Effector memory CD4-positive, alpha-beta T cell (primary cell): ENCODE measurements around the gene NFIA.
"Not testable (repeated sequence)": the region's sequence is repeated elsewhere in the genome, so short reads cannot be mapped to it uniquely, and the experiment has no call there.

Source experiments
- DNase-seq, 3 donors: peaks; one replicate each; pipeline ENCODE4 v3.0.0-alpha.2; 2020
- H3K27ac ChIP-seq: 2 replicates; pipeline ENCODE4 v1.7.0; 2013; ENCODE audit warnings: mild to moderate bottlenecking, low read length, moderate library complexity; ENCODE audit not compliant: insufficient read depth, poor library complexity, severe bottlenecking
- H3K27me3 ChIP-seq: replicated peaks from 2 replicates; pipeline ENCODE4 v1.7.0; 2013; ENCODE audit warnings: mild to moderate bottlenecking, low read length; ENCODE audit not compliant: insufficient read depth, control insufficient read depth, poor library complexity, severe bottlenecking
- H3K36me3 ChIP-seq: 2 replicates; pipeline ENCODE4 v1.7.0; 2013; ENCODE audit warnings: mild to moderate bottlenecking, low read length, moderate library complexity; ENCODE audit not compliant: control insufficient read depth, insufficient read depth
- H3K4me1 ChIP-seq: 2 replicates; pipeline ENCODE4 v1.7.0; 2013; ENCODE audit warnings: low read length, mild to moderate bottlenecking; ENCODE audit not compliant: control insufficient read depth, insufficient read depth, poor library complexity, severe bottlenecking
- H3K4me3 ChIP-seq: 2 replicates; pipeline ENCODE4 v1.7.0; 2013; ENCODE audit warnings: low read length, low read depth, mild to moderate bottlenecking; ENCODE audit not compliant: insufficient read depth, poor library complexity, severe bottlenecking
- H3K9me3 ChIP-seq: 2 replicates; pipeline ENCODE4 v1.7.0; 2013; ENCODE audit warnings: mild to moderate bottlenecking, low read length, moderate library complexity; ENCODE audit not compliant: control insufficient read depth

Gene NFIA

DNA sequence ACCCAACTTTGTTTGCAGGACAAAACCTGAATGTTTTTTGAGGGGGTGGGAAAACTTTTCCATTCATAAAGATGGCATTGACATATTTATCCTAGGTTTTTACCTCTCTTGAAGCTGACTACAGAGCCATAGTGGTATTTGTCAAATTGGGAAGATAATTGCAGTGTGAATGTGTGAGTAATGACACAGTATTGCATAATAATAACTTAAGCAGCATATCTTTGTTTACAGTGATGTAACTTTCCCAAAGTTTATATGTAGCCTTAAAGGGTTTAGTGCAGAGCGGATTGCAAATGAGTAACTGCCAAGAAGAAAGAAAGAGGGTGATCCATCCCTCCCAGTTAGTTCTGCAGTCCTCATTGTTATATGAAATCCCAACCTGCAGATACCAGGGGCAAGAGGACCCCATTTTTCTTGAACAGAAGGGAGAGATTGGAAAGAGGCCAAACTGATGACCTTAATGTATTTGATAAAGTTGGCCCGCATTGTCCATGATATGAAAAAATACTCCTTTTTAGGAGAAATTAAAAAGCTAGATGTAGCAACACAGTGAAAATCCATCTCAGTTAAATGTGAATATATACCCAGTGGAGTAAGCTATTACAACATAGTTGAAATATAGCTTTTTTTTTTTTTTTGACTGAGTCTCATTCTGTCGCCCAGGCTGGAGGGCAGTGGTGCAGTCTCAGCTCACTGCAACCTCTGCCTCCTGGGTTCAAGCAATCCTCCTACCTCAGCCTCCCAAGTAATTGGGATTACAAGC is 23.7 kb upstream of the NFIA start:
- Histone ChIP-seq H3K4me3 (no peak overlapping the region), H3K36me3 (no peaks in the 10 kb centered on the region), H3K27me3 (no peaks in the 10 kb centered on the region), H3K4me1 (peaks cover 6% of the 10 kb centered on the region), H3K9me3 (no peaks in the 10 kb centered on the region), H3K27ac (no peak overlapping the region)
- no peak for DNase-seq

DNA sequence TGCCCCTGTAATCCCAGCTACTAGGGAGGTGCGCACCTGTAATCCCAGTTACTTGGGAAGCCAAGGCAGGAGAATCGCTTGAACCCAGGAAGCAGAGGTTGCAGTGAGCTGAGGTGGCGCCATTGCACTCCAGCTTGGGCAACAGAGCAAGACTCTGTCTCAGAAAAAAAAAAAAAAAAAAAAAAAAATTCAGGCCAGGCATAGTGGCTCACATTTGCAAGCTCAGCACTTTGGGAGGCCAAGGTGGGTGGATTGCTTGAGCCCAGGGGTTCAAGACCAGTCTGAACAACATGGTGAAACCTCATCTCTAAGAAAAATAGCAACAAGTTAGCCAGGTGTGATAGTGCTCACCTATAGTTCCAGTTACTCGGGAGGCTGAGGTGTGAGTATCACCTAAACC is 20.8 kb upstream of the NFIA start:
- not testable (repeated sequence) for H3K9me3 ChIP-seq, H3K27me3 ChIP-seq, H3K27ac ChIP-seq, H3K4me1 ChIP-seq, DNase-seq, H3K36me3 ChIP-seq, H3K4me3 ChIP-seq

DNA sequence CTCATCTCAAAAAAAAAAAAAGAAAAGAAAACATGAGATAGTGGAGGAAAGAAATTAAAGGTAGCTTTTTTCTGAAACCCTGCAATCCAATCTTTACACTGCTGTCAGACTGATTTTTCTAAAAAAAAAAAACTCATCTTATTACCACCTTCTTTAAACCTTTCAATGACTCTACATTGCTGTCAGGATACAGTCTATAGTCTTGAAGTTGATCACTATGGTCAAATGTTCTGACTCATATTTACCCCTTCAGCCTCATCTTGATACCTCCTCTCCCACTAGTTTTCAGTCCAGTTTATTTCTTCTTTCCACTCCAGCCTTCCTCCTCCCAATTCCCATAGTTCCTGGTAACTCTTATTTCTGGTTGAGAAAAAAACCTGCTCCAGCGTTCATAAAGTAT is 17.7 kb upstream of the NFIA start:
- H3K27ac ChIP-seq = no peak overlapping the region
- DNase-seq = no peak
- H3K4me1 ChIP-seq = no peaks in the 10 kb centered on the region
- no peaks in the 10 kb centered on the region for H3K36me3 ChIP-seq
- H3K9me3 ChIP-seq = no peaks in the 10 kb centered on the region
- no peak overlapping the region for H3K4me3 ChIP-seq
- H3K27me3 ChIP-seq = no peaks in the 10 kb centered on the region

DNA sequence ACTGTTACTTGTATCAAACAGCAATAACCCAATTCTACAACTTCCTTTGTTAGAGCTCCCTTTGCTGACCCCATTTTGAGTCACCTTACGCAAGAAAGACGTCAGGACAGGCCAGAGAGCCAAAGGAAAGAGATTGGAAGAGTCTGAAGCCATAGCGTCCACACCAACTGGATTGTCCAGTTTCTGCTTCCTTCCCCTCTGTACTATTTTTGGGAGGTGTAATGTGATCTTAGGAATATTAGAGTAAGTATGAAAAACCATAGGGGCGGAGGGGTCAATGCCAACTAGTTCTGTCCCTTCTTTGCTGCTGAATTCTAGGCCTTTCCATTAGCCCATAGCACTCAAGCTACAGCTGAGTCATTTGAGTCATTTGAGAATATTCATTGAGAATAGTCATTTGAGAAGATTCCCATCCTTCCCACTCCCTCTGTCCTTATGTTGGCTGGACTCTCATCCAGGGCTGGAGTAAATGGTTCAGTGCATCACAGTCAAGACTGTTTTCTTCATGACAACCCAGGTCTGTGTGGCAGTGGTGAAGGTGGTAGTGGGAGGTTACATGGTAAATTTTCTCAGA is 14.8 kb upstream of the NFIA start:
- Histone ChIP-seq H3K4me1 (no peaks in the 10 kb centered on the region), H3K27ac (no peak overlapping the region), H3K36me3 (no peaks in the 10 kb centered on the region), H3K4me3 (no peak overlapping the region), H3K9me3 (no peaks in the 10 kb centered on the region), H3K27me3 (no peaks in the 10 kb centered on the region)
- no peak for DNase-seq

DNA sequence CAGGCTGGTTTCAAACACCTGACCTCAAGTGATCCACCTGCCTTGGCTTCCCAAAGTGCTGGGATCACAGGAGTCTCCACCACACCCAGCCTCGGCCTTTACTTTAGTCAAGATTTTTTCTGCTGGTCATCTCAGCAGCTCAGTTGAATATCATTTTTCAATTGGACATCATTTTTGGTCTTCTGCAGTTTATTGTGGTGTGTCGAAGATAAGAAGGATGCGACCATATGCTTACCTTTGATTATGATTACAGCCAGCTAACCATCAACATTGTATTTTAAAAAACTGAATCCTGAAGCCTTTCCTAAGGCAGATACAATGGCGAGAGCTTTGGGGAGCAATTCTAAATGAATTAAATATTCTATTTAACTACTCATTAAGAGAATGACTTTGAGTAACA is 12.3 kb upstream of the NFIA start:
- H3K9me3 ChIP-seq = no peaks in the 10 kb centered on the region
- H3K4me3 ChIP-seq = no peak overlapping the region
- no peaks in the 10 kb centered on the region for H3K27me3 ChIP-seq
- DNase-seq = no peak
- H3K4me1 ChIP-seq = no peaks in the 10 kb centered on the region
- no peak overlapping the region for H3K27ac ChIP-seq
- no peaks in the 10 kb centered on the region for H3K36me3 ChIP-seq

DNA sequence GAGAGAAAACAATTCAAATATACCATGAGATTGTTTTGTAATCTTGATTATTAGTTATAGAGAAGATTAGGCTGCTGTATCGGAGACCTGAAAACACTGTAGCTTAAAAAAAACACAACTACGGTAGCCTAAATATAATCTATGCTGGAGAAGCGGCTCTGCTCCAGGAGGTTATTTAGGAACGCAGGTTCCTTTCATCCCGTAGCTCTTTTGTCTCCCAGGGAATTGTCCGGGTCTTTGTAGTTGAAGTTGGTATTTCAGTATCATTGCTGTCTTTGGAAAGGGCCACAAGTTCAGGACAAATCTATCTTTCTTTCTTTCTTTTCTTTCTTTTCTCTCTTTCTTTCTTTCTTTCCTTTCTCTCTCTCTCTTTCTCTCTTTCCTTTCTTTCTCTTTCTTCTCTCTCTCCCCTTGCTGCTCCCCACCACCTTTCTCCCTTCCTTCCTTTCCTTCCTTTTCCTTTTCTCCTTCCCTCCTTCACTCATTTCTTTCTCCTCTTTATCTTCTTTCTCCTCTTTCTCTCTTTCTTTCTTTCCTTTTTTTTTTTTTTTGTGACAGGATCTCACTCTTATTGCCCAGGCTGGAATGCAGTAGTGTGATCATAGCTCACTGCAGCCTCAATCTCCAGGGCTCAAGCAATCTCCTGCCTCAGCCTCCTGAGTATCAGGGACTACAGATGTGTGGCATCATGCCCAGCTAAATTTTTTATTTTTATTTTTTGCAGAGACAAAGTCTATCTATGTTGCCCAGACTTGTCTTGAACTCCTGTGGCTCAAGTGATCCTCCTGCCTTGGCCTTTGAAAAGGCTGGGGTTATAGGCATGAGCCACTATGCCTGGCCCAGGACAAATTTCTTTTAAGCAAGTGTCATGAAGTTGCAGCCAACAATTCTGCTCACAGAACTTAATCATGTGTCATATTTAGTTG is 10.9 kb upstream of the NFIA start:
- no peaks in the 10 kb centered on the region for H3K9me3 ChIP-seq

DNA sequence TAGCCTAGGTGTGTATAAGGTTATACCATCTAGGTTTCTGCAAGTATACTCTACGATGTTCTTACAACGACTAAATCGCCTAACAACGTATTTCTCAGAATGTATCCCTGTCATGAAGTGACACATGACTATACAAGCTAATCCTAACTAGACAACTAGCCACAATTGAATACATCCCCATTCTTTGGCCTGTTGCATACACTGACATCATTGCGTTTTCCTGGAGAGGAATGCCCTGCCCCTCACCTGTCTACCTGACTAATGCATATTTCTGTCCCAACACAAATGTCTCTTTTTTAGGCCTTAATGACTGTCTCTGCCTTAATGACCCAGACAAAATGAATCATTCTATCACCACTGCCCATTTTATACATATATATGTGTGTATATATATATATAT is 8.5 kb upstream of the NFIA start:
- Histone ChIP-seq H3K4me1 (peaks cover 12% of the 10 kb centered on the region), H3K4me3 (no peak overlapping the region), H3K27me3 (no peaks in the 10 kb centered on the region), H3K9me3 (no peaks in the 10 kb centered on the region), H3K27ac (no peak overlapping the region), H3K36me3 (no peaks in the 10 kb centered on the region)
- no peak for DNase-seq

More for the DNA sequence above, 10.9 kb upstream of the NFIA start:
- Histone ChIP-seq H3K4me3 (no peak overlapping the region), H3K27me3 (no peaks in the 10 kb centered on the region), H3K27ac (no peak overlapping the region), H3K4me1 (peaks cover 4% of the 10 kb centered on the region), H3K36me3 (no peaks in the 10 kb centered on the region)
- no peak for DNase-seq

DNA sequence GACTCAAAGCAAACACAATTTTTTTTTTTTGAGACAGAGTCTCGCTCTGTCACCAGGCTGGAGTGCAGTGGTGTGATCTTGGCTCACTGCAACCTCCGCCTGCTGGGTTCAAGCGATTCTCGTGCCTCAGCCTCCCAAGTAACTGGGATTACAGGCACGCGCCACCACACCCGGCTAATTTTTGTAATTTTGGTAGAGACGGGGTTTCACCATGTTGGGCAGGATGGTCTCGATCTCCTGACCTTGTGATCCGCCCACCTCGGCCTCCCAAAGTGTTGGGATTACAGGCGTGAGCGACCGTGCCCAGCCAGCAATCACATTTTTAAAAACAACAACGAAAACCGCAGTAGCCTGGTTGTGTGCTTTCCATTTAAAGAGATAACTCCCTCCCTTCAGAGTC is 6.5 kb upstream of the NFIA start:
- Histone ChIP-seq H3K4me1 (peaks cover 22% of the 10 kb centered on the region), H3K27ac (peak overlapping the region; percentile 79)
- H3K27me3 ChIP-seq, H3K9me3 ChIP-seq, H3K36me3 ChIP-seq, H3K4me3 ChIP-seq, DNase-seq: not testable (repeated sequence)

DNA sequence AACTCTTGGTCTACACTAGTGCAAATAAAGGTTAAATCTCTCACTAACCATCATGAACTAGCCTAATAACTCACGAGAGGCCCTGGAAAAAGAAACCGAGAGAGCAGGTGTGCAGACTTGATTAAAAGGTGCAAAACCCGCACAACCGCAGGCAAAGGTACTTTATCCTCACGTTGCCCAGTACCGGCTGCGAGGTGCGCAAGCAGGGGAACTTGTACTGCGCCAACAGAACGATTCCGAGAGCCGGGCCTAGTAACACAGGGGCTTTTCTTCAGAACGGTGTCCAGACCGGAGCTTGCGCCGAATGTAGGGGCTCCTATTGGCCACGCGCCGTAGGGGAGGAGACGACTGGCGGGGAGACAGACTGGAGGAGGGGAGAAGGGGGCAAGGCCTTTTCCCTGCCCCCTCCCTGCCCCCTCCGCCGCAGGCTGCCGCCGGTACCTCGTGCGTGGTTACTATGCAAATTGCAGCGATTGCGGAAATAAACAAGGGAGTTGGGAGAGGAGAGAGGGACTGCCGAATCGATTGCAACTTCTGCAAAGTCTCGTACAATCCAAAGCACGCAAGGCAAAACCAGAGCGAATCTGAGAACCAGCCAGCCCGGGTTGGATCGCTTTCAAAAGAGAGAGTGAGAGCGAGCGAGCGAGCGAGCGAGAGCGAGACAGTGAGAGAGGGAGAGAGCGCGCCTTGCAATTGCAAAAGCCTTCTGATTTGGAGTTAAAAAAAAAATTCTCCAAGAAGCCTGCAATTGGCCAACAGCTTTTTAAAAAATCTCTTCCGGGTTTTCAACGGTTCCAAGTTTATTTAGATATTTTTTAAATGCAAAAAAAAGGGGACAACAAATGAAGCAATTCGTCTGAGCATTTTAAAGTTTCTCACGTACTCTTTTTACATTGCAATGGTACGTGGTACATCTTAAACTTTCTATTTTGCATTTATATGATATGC is 5.4 kb upstream of the NFIA start:
- DNase-seq = peak; percentile 68 to 76 (median 76)
- H3K36me3 ChIP-seq = no peaks in the 10 kb centered on the region
- no peaks in the 10 kb centered on the region for H3K9me3 ChIP-seq
- H3K27me3 ChIP-seq = no peaks in the 10 kb centered on the region
- H3K4me1 ChIP-seq = peaks cover 29% of the 10 kb centered on the region
- H3K27ac ChIP-seq = peak overlapping the region; percentile 79
- peak overlapping the region; percentile 46 for H3K4me3 ChIP-seq
